GM12875 (cell line): Measurements from ENCODE around the gene GSTM3.
"Not testable (repeated sequence)": the region's sequence is repeated elsewhere in the genome, so short reads cannot be mapped to it uniquely, and the experiment has no call there.

Experiments
- H3K4me3 ChIP-seq: one replicate; pipeline ENCODE4 v1.5.1; 2011; ENCODE audit warnings: low read depth, low read length, control low read depth
- TF ChIP-seq, protein P1 (sequence below): IDR thresholded peaks from 2 replicates; pipeline ENCODE4 v1.5.1; 2011; ENCODE audit warnings: low read depth, mild to moderate bottlenecking, control low read depth, inconsistent platforms, low read length, moderate library complexity, borderline replicate concordance; ENCODE audit not compliant: insufficient read depth

The GSTM3 gene

DNA sequence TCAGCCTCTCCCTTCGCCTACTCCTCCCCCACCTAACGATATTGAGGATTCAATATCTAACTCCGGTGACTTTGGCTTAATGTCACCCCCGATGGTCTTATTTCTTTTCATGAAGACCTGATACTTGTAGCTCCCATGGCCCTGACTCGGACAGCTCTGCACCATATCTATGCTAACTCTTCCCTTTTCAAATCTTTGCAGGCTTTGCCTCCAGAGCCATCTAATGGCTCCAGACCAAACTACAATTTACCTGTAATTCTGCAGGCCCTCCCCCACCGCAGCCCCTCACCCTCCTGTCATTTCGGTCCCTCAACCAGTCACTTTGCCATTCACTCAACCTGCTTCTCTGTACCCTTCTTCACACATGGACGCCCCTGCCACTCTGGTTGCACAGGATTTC lies 36.7 kb downstream of the GSTM3 start:
- H3K4me3 ChIP-seq, result no peak overlapping the region
- TF ChIP-seq, protein P1, sequence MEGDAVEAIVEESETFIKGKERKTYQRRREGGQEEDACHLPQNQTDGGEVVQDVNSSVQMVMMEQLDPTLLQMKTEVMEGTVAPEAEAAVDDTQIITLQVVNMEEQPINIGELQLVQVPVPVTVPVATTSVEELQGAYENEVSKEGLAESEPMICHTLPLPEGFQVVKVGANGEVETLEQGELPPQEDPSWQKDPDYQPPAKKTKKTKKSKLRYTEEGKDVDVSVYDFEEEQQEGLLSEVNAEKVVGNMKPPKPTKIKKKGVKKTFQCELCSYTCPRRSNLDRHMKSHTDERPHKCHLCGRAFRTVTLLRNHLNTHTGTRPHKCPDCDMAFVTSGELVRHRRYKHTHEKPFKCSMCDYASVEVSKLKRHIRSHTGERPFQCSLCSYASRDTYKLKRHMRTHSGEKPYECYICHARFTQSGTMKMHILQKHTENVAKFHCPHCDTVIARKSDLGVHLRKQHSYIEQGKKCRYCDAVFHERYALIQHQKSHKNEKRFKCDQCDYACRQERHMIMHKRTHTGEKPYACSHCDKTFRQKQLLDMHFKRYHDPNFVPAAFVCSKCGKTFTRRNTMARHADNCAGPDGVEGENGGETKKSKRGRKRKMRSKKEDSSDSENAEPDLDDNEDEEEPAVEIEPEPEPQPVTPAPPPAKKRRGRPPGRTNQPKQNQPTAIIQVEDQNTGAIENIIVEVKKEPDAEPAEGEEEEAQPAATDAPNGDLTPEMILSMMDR, result no peak

DNA sequence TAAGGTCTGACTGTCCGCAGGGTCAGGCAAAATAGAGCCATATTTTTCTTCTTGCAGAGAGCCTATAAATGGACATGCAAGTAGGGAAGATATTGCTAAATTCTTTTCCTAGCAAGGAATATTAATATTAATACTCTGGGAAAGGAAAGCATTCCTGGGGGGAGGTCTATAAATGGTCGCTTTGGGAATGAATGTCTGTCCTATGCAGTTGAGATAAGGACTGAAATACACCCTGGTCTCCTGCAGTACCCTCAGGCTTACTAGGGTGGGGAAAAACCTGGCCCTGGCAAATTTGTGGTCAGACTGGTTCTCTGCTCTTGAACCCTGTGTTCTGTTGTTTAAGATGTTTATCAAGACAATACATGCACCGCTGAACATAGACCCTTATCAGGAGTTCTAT lies 37.9 kb downstream of the GSTM3 start:
- not testable (repeated sequence) for H3K4me3 ChIP-seq

DNA sequence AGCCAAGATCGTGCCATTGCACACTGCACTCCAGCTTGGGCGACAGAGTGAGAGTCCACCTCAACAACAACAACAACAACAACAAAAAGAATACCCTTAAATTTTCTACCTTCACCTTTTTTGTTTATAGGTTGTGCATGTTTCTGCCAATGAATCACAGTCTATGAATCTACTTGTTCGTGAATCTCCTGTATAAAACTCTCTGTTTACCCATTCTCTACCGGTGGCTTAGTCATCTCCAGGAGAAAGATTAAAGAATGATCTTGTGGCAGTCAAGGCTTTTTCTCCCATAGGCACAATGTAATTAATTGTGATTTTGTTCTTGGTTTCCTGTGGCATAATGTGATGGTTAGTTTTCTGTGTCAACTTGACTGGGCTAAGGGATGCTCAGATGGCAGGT lies 43.0 kb downstream of the GSTM3 start:
- H3K4me3 ChIP-seq, result not testable (repeated sequence)

DNA sequence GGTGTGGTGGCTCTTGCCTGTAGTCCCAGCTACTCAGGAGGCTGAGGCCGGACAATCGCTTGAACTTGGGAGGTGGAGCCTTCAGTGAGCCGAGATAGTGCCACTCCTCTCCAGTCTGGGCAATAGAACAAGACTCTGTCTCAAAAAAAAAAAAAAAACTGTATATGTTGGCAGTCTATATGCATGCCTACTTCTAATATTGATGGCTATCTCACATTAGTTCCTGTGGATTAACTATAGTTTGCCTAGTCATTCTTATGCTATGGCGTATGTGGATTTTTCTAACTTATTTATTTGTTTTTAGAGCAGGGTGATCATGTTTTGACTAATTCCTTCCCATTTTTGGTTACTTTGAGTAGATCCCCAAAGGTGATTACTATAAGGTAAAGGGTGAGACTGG lies 43.8 kb downstream of the GSTM3 start:
- TF ChIP-seq, protein P1, result no peak
- no peak overlapping the region for H3K4me3 ChIP-seq

DNA sequence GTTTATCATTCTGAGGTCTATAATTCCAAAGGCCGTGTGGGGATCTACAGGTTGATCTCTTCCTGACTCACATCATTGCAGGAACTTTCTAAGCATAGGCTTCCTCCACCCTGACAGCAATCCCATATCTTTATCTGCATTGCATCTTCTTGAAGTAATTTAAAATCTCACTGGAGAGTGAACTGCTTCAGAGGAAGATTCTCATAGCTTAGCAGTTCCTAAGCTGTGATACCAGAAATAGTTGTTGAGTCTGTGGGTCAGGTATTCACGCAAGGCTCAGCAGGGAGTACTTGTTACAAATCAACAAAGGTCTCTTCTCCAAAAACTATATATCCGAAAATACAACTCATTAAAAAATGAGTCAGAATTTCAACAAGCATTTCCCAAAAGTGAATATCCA lies 45.7 kb downstream of the GSTM3 start:
- H3K4me3 ChIP-seq, result not testable (repeated sequence)

DNA sequence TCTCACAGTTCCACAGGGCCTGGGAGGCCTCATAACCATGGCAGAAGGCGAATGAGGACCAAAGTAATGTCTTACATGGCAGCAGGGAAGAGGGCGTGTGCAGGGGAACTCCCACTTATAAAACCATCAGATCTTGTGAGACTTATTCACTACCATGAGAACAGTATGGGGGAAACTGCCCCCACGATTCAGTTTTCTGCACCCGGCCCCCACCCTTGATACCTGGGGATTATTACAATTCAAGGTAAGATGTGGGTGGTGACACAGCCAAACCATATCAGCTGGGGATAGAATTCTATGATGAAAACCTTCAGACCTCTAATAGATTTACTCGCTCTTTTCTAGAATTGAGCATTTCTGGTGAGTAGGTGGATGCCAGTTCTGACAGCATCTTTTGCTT lies 46.4 kb downstream of the GSTM3 start:
- H3K4me3 ChIP-seq, result not testable (repeated sequence)

DNA sequence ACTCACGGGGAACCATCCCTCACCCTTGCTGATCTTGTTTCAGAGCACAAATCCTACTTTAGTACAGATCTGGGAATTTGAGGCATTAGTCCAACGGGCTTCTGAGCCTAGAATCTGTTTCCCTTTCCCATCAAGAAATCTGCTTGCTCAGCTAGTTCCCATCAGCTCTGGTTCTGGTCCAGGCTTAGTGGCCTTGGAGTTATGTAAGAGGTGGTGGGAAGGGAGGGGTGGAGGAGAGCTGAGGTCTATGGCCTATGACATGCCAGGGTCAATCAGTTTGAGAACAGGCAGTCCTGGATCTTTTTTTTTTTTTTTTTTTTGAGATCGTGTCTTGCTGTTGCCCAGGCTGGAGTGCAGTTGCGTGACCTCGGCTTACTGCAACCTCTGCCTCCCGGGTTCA lies 49.1 kb downstream of the GSTM3 start:
- no peak overlapping the region for H3K4me3 ChIP-seq
- TF ChIP-seq, protein P1, result no peak

DNA sequence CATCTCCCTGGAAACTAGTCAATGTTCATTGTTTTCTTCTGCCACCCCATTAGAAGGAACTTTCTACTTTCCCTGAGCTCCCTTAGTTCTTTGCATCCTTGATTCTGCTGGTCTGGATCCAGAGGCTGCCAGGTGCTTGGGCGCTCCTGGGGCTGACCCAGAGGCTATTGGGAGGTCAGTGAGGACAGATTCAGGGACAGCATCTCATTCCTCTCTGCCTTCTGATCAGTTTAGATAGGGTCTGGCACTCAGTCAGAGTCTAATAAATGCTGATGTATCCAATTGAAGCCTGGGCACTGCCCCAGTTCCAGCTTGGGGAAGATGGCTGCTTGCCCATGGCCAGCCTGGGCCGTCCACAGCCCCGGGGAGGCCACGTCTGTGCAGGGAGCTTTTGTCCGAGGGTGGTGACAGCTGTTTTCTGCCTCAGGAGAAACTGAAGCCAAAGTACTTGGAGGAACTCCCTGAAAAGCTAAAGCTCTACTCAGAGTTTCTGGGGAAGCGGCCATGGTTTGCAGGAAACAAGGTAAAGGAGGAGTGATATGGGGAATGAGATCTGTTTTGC lies 50.9 kb downstream of the GSTM3 start:
- TF ChIP-seq, protein P1, result no peak
- H3K4me3 ChIP-seq, result no peak overlapping the region

DNA sequence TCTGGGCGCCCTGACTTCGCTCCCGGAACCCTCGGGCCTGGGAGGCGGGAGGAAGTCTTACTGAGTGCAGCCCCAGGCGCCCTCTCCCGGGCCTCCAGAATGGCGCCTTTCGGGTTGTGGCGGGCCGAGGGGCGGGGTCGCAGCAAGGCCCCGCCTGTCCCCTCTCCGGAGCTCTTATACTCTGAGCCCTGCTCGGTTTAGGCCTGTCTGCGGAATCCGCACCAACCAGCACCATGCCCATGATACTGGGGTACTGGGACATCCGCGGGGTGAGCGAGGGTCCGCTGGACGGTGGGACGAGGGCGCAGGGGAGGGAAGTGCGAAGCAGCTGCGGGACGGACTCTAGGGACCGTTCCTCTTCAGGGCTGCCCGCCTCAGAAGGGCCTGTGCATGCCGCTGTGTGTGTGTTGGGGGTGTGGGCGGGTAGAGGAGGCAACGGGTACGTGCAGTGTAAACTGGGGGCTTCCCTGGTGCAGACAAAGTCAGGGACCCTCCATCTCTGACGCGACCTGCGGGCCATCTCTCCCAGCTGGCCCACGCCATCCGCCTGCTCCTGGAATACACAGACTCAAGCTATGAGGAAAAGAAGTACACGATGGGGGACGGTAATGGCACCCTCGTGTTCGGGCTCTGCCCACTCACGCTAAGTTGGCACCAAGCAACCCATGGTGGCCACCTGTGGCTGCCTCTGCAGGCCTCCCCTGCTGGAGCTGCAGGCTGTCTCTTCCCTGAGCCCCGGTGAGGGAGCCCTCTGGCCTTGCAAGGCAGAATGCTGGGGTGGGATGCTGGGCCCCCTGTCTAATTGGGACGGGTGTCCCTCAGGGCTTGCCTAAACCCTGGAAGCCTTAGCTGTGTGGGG lies 53.0 kb downstream of the GSTM3 start, which contains the start of gene GSTM1:
GSTM1 (plus strand) TSS at position 177 of the 859 bp plus-strand sequence; CDS start at position 234, 57 bp downstream.
- H3K4me3 ChIP-seq, result peak within 1 kb of the TSS; percentile 60

DNA sequence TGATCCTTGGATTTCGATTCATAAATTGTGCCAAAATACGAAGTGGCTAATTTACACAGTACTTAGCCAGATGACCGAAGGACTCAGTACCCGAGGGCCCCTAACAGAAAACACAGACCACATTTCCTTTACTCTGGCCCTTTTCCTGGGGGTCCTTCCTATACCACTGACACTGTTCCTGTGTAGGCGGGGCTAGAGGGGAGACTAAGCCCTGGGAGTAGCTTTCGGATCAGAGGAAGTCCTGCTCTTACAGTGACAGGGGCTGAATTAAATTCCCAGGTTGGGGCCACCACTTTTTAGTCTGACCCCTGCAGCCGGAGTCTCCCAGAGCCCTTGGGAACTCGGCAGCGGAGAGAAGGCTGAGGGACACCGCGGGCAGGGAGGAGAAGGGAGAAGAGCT lies 53.7 kb downstream of the GSTM3 start:
- H3K4me3 ChIP-seq, result peak overlapping the region; percentile 60

More for the DNA sequence above, 53.0 kb downstream of the GSTM3 start, which contains the start of gene GSTM1:
- TF ChIP-seq, protein P1, result peak; percentile 40

DNA sequence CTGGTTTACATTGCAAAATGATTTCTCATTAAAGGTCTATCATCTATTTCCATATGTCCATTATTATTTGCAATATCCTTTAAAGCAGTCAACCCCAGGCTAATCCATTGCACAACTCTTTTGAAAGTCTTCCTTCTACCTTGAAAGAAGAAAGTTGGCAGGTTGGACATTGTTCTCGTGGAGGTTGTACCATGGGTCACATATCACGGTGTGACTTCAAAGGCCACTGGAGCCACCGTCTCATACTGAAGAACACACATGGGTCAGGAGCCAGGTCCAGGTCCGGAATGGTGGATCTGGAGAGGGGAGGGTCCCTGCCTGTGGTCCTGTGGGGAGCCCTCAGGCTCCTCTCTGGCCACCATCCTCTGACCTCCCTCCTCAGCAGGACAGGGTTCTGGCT lies 54.9 kb downstream of the GSTM3 start:
- not testable (repeated sequence) for H3K4me3 ChIP-seq

DNA sequence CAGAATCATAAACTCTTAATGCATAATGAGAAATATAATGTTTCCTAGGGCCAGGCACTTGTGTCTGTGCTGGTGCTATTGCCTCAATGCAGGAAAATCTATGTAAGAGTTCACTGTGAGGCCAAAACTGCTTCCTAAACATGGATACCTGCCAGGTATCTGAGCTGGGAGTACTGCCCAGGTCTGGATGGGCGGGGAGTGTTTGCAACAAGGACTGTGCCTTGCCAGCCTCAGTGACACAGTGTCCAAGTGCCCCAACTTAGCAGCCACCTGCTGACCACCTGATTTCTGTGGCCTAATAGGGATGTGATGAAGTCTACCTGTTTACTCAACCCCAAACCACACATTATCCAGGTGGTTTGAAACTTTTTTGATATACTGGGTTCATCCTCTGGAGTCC lies 55.4 kb downstream of the GSTM3 start:
- not testable (repeated sequence) for H3K4me3 ChIP-seq

DNA sequence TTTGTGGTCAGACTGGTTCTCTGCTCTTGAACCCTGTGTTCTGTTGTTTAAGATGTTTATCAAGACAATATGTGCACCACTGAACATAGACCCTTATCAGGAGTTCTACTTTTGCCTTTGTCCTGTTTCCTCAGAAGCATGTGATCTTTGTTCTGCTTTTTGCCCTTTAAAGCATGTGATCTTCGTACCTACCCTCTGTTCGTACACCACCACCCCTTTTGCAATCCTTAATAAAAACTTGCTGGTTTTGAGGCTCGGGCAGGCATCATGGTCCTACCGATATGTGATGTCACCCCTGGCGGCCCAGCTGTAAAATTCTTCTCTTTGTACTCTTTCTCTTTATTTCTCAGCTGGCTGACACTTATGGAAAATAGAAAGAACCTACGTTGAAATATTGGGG lies 56.1 kb downstream of the GSTM3 start:
- not testable (repeated sequence) for H3K4me3 ChIP-seq
